Fibroblast of lung (primary cell): ENCODE measurements around the gene ATCAY.

Source experiments
- EZH2 ChIP-seq: IDR thresholded peaks from 2 replicates; pipeline ENCODE4 v1.5.1; 2012; ENCODE audit warnings: low read length, control low read depth, mild to moderate bottlenecking; ENCODE audit errors: missing control alignments
- TF ChIP-seq, protein P1 (sequence below), 2 donors: IDR thresholded peaks in 1 of 2; conservative IDR thresholded peaks in 1 of 2; 1 replicate in 1 of 2; 2 replicates in 1 of 2; pipeline ENCODE4 v1.5.1; 2011 to 2012; ENCODE audit warnings: low read length in 2 of 2, control low read depth in 1 of 2, inconsistent platforms in 1 of 2, low read depth in 1 of 2, mild to moderate bottlenecking in 1 of 2

DNA sequence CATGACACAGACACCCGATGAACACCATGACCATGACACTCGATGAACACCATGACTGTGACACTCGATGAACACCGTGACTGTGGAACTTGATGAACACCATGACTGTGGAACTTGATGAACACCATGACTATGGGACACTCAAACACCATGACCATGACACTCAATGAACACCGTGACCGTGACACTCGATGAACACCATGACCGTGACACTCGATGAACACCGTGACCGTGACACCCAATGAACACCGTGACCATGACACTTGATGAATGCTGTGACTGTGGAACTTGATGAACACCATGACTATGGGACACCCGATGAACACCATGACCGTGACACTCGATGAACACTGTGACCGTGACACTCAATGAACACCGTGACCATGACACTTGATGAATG, 43.2 kb upstream of the ATCAY start:
- TF ChIP-seq EZH2: no peak
- TF ChIP-seq, protein P1, sequence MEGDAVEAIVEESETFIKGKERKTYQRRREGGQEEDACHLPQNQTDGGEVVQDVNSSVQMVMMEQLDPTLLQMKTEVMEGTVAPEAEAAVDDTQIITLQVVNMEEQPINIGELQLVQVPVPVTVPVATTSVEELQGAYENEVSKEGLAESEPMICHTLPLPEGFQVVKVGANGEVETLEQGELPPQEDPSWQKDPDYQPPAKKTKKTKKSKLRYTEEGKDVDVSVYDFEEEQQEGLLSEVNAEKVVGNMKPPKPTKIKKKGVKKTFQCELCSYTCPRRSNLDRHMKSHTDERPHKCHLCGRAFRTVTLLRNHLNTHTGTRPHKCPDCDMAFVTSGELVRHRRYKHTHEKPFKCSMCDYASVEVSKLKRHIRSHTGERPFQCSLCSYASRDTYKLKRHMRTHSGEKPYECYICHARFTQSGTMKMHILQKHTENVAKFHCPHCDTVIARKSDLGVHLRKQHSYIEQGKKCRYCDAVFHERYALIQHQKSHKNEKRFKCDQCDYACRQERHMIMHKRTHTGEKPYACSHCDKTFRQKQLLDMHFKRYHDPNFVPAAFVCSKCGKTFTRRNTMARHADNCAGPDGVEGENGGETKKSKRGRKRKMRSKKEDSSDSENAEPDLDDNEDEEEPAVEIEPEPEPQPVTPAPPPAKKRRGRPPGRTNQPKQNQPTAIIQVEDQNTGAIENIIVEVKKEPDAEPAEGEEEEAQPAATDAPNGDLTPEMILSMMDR (conservative IDR thresholded peaks at IDR 0.05 in 1 of 2, IDR thresholded peaks at IDR 0.05 in 1 of 2; ENCODE audit: low read depth in 1 of 2, low read length in 2 of 2): no peak
